ENCODE data around the gene NRIP1. TPM values are rescaled to one million over a fixed set of nuclear protein-coding genes. Genes with fewer than 3 reads are reported as not detected.

NRIP1 gene
- total RNA-seq, 1 donor from 2014 or later: 34.4 TPM

- DNase-seq (ENCODE audit: low spot score): no peak
These were observed 1.3 kb upstream of the NRIP1 start for GRCh38 chr21:15066123-15066575.

- peak; percentile 80 for DNase-seq (ENCODE audit: low spot score)
These were observed 757 bp upstream of the NRIP1 start for GRCh38 chr21:15065392-15066122.

- peak; percentile 31 for DNase-seq (ENCODE audit: low spot score)
These were observed 805 bp downstream of the NRIP1 start for GRCh38 chr21:15063814-15064575.

GRCh38 chr21:15063081-15063813 lies 1.6 kb downstream of the NRIP1 start:
- peak; percentile 24 for DNase-seq (ENCODE audit: low spot score)

- DNase-seq (ENCODE audit: low spot score): no peak
These were observed 2.2 kb downstream of the NRIP1 start for GRCh38 chr21:15062606-15062965.

- DNase-seq (ENCODE audit: low spot score): no peak
These were observed 2.8 kb downstream of the NRIP1 start for GRCh38 chr21:15061747-15062605.

- no peak for DNase-seq (ENCODE audit: low spot score)
These were observed 3.5 kb downstream of the NRIP1 start for GRCh38 chr21:15061279-15061678.

GRCh38 chr21:15060543-15061175 lies 4.1 kb downstream of the NRIP1 start:
- DNase-seq (ENCODE audit: low spot score): no peak

- no peak for DNase-seq (ENCODE audit: low spot score)
These were observed 5.4 kb downstream of the NRIP1 start for GRCh38 chr21:15059397-15059796.

- DNase-seq (ENCODE audit: low spot score): no peak
These were observed 5.9 kb downstream of the NRIP1 start for GRCh38 chr21:15058854-15059263.

GRCh38 chr21:15057285-15057684 lies 7.5 kb downstream of the NRIP1 start:
- no peak for DNase-seq (ENCODE audit: low spot score)

- no peak for DNase-seq (ENCODE audit: low spot score)
These were observed 10.1 kb downstream of the NRIP1 start for GRCh38 chr21:15054606-15055239.

- DNase-seq (ENCODE audit: low spot score): no peak
These were observed 10.7 kb downstream of the NRIP1 start for GRCh38 chr21:15054089-15054488.

- DNase-seq (ENCODE audit: low spot score): no peak
These were observed 11.3 kb downstream of the NRIP1 start for GRCh38 chr21:15053500-15053899.

- DNase-seq (ENCODE audit: low spot score): no peak
These were observed 12.4 kb downstream of the NRIP1 start for GRCh38 chr21:15052459-15052763.

GRCh38 chr21:15051644-15052458 lies 12.9 kb downstream of the NRIP1 start:
- DNase-seq (ENCODE audit: low spot score): no peak

- no peak for DNase-seq (ENCODE audit: low spot score)
These were observed 14.0 kb downstream of the NRIP1 start for GRCh38 chr21:15050568-15051377.

GRCh38 chr21:15045017-15045416 lies 19.8 kb downstream of the NRIP1 start:
- no peak for DNase-seq (ENCODE audit: low spot score)

- no peak for DNase-seq (ENCODE audit: low spot score)
These were observed 22.3 kb downstream of the NRIP1 start for GRCh38 chr21:15042531-15042930.

All from mucosa of gallbladder (tissue), 1 donor.